Subcutaneous adipose tissue (tissue), 4 donors: ENCODE data around the gene CCDC78. TPM values are rescaled to one million over a fixed set of nuclear protein-coding genes. Genes with fewer than 3 reads are reported as not detected.

Experiments
- total RNA-seq, 4 donors: library from RNA; depleted of rRNA; stranded (reverse); fragments of >200 nt; gene quantifications; one replicate each; pipeline ENCODE4 v1.1.0, GENCODE V29; 2016
- TF ChIP-seq, protein P1 (sequence below): fragments of 450-650 bp; IDR thresholded peaks from one replicate; pipeline ENCODE4 v1.5.1; 2016; ENCODE audit warnings: low read depth, mild to moderate bottlenecking, control low read depth, antibody characterized with exemption, moderate library complexity

Gene CCDC78
- total RNA-seq, 4 donors from 2014 or later: 0.44 to 2.5 (median 1.5) TPM; not detected in 1

- TF ChIP-seq, protein P1, sequence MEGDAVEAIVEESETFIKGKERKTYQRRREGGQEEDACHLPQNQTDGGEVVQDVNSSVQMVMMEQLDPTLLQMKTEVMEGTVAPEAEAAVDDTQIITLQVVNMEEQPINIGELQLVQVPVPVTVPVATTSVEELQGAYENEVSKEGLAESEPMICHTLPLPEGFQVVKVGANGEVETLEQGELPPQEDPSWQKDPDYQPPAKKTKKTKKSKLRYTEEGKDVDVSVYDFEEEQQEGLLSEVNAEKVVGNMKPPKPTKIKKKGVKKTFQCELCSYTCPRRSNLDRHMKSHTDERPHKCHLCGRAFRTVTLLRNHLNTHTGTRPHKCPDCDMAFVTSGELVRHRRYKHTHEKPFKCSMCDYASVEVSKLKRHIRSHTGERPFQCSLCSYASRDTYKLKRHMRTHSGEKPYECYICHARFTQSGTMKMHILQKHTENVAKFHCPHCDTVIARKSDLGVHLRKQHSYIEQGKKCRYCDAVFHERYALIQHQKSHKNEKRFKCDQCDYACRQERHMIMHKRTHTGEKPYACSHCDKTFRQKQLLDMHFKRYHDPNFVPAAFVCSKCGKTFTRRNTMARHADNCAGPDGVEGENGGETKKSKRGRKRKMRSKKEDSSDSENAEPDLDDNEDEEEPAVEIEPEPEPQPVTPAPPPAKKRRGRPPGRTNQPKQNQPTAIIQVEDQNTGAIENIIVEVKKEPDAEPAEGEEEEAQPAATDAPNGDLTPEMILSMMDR: no peak
These were observed 31.3 kb downstream of the CCDC78 start for GRCh38 chr16:694863-695354.

DNA sequence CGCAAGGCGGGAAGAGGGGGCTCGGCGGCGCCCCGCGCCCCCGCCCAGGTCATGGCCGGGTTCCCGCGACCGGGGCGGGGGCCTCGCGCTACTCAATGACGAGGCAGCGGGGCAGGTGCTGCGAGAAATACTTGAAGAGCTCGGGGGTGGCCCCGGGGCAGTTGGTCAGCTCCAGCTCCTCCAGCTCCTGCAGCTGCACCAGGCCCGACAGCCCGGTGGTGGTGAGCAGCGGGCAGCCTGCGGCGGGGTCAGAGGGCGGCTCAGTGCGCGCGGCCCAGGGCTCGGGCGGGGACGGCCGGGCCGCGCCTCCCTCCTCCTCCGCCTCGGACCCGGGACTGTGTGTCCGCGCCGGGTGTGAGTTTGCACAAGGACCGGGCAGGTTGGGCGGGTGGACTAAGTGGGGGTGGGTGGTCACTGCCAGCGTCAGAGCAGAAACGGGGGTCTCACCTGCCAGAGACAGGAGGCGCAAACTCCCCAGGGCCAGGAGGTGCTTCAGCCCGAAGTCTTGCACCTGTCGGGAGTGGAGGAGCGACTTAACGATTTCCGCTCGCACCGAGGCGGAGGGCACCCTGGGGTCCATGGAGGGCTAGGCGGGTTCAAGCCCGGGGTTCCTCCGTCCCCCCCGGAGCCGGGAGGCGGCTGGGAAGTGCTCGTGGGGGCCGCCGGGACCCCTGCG is 31.9 kb downstream of the CCDC78 start:
- TF ChIP-seq, protein P1: no peak

DNA sequence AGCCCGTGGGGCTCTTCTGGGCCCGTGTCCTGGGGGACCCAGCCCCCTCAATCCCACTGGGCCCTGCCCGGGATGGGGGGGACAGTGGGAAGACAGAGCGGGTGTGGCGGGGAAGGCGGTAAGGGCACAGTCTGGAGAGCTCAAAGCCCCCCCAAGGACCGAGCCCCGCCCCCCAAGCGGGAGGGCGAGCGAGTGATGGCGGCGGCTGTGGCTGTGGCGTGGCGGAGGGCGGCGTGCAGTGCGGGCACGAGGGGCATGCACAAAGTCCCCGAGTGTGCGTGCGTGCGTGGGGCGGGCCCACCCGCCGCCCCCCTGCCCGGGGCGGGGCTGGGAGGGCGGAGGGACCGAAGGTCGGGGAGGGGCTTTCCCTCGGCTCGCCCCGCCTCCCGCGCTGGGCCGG is 32.5 kb downstream of the CCDC78 start:
- TF ChIP-seq, protein P1: no peak

DNA sequence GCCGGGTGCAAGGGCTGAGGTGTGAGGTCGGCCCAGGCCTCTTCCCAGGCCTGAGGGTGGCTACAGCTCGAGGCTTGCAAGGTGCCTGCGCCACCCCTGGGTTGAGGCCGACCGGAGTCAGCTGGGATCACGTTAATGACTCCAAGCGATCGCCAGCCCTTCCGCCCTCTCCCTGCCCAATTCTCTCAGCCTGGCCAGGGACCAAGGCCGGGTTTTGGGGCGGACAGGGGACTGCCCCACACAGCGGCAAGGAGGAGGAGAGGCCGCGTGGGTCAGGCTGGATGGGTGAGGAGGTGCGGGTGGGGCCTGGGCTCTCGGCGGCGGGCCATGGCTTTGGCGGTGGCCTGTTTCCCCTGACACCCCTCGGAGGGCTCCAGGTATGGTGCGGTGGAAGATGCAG is 32.9 kb downstream of the CCDC78 start:
- TF ChIP-seq, protein P1: no peak

DNA sequence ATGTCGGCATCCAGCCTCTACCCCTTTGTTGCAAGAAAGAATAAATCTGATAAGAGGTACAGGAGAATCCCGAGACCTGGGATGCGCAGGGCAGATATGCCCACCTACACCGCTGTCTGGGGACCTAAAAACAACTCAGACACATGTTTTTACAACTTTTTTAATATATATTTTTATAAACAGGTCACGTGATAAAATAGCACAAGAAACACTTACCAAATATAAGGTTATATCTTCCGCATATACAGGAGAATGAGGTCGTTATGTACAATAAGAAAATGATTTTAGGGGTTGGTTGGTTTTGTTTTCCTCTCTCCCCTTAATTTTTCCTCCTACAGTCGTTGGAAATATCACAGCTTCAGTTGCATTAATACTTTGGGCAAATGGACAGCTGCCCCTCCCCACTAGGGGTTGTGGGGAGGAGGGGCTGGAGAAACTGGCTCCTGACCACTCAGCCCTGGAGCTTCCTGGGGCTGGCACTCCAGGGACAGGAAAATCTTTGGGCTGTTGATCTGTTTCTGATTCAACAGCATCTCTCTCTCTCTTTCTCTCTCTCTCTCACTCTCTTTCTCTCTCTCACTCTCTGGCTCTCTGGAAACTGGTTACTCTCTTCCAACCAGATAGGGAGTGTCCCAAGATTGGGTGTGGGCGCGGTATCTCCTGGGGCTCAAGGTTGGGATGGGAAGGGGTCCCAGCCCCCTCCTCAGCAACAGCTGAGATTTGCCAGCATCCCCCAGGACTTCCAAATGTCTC is 33.7 kb downstream of the CCDC78 start:
- TF ChIP-seq, protein P1: no peak

DNA sequence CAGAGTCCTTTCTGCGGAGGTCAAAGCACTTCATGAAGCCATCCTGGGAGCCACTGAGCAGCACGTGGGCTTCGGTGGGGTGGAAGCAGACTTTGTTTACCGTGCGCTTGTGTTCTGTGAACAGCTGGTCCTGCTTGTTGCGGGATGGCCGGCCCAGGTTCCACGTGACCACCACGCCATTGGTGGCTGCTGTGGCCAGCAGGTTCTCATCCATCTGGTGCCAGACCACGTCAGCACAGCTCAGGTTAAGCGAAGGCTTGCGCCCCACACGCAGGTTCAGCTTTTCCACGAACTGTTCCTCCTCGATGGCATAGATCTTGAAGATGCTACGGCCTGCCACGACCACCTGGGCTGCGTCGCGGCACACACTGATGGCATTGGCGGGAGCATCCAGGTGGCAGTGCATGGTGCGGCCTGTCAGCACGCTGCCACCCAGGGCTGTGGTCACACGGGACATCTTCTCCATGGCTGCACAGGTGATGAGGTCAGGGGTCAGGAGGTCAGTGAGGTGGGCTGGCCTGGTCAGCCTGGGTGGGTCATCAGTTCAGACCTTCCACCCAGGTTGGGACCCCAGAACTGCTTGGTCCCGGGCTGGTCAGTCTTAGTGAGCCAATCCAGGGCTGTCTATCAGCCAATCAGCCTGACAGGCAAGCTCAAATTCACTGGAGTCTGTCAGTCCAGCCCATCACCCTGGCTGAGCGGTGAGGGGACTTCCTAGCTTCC is 36.9 kb downstream of the CCDC78 start:
- TF ChIP-seq, protein P1: no peak

GRCh38 chr16:687499-687898 is 38.7 kb downstream of the CCDC78 start:
- TF ChIP-seq, protein P1: no peak
